ENCODE results near the gene PFKFB2. TPM values are rescaled to one million over a fixed set of nuclear protein-coding genes. Genes with fewer than 3 reads are reported as not detected.

PFKFB2 gene
- total RNA-seq, 1 donor from 2014 or later: 10.1 TPM

DNA sequence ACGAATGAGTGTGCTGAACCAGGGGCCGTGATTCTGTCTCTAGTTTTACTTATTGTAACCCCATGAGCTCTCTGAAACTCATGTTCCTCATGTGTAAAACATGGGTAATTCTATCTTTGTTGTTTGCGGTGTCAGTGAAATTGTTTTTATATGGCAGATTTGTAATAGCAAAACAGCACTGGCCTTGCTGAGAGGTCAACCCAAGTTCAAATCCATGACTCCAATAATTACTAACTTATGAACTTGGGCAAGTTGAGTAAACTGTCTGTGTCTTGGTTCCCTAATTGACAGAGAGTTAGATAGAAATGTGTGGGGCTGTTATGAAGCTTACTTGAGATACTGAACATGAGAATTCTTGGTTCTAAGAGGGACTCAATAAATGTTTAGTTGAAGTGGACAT is 38.3 kb upstream of the PFKFB2 start:
- H3K4me3 Mint-ChIP-seq: no peak overlapping the region
- no peak for ATAC-seq (ENCODE audit: low read depth)
- CTCF ChIA-PET: no interaction called here

DNA sequence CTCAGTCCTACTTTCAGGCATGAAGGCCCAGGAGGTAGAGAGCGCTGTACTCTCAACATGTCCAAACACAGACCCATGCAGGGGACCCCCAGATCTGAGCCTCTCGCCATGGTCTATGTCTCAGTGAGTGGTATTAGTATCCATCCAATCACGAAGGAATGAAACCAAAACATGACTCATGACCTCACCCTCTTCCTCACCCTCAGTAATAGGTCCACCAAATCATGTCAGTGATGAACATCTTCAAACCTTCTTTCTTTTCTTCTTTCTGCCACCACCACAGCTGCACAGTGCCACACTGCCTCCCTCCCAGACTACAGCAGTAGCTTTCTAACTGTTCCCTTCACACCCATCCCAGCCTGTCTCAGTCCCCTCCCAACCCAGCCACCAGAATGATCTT is 37.3 kb upstream of the PFKFB2 start:
- no peak overlapping the region for H3K4me3 Mint-ChIP-seq
- no peak overlapping the region for H3K27ac Mint-ChIP-seq
- CTCF ChIA-PET: no interaction called here
- H3K4me1 Mint-ChIP-seq: no peaks in the 10 kb centered on the region
- TF ChIP-seq, protein P1, sequence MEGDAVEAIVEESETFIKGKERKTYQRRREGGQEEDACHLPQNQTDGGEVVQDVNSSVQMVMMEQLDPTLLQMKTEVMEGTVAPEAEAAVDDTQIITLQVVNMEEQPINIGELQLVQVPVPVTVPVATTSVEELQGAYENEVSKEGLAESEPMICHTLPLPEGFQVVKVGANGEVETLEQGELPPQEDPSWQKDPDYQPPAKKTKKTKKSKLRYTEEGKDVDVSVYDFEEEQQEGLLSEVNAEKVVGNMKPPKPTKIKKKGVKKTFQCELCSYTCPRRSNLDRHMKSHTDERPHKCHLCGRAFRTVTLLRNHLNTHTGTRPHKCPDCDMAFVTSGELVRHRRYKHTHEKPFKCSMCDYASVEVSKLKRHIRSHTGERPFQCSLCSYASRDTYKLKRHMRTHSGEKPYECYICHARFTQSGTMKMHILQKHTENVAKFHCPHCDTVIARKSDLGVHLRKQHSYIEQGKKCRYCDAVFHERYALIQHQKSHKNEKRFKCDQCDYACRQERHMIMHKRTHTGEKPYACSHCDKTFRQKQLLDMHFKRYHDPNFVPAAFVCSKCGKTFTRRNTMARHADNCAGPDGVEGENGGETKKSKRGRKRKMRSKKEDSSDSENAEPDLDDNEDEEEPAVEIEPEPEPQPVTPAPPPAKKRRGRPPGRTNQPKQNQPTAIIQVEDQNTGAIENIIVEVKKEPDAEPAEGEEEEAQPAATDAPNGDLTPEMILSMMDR (IDR thresholded peaks at IDR 0.05): no peak
- H3K9me3 Mint-ChIP-seq: no peaks in the 10 kb centered on the region
- peaks cover 18% of the 10 kb centered on the region for H3K27me3 Mint-ChIP-seq
- intact Hi-C loops (cut with micrococcal nuclease): no loop called here
- H3K36me3 Mint-ChIP-seq (ENCODE audit: low read depth): no peaks in the 10 kb centered on the region
- POLR2A ChIA-PET: no interaction called here
- DNase-seq (no peak), ATAC-seq (ENCODE audit: low read depth) (no peak)

More for the DNA sequence above, 38.3 kb upstream of the PFKFB2 start:
- DNase-seq: no peak
- no peaks in the 10 kb centered on the region for H3K36me3 Mint-ChIP-seq (ENCODE audit: low read depth)
- no peak overlapping the region for H3K27ac Mint-ChIP-seq
- no peaks in the 10 kb centered on the region for H3K9me3 Mint-ChIP-seq
- peaks cover 21% of the 10 kb centered on the region for H3K27me3 Mint-ChIP-seq
- intact Hi-C loops (cut with micrococcal nuclease): no loop called here
- POLR2A ChIA-PET: no interaction called here
- TF ChIP-seq, protein P1 (IDR thresholded peaks at IDR 0.05): no peak
- H3K4me1 Mint-ChIP-seq: no peaks in the 10 kb centered on the region

DNA sequence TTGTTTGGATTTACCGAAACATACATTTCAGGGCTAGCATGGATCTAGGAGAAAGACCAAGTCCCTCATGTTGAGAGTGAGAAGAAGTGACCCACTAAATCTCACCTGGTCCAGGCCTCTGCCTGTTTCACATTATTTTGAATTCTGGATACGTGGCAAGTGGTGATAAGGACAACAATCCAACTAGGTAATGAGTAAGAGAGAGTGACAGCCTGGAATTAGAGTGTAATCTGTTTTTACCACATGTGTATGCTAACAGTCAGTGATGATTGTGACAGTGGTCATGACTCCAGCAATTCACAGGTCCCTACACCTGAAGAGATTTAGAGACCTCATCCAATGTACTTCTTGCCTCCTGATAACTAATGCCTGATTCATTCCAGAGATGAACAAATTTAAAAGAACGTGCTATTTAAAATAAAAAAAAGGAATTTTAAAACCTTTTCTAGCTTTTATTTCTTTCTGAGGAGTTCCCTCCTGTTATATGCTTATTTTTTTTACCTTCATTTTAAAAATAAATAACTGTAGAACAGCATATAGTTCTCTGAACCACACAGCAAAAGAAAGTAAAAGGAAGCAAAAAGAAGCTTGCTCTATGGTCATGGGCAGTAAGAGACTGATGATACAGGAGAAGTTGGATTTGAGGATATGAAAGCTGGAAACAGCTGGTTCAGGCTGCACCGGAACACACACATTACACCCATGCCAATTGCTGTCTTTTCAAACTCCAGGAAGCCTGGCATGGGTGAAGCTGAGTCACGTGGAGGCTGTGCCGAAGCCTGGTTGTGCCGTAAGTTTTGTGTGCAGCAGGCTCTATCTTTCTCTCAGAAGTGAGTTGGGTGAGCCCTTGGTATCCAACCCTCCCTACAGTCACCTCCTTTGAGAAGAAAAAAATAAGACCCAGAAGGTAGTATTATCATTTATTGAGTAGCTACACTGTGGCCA is 35.2 kb upstream of the PFKFB2 start:
- Mint-ChIP-seq H3K27ac (no peak overlapping the region), H3K4me3 (no peak overlapping the region), H3K4me1 (no peaks in the 10 kb centered on the region), H3K36me3 (ENCODE audit: low read depth) (no peaks in the 10 kb centered on the region), H3K9me3 (no peaks in the 10 kb centered on the region), H3K27me3 (peaks cover 14% of the 10 kb centered on the region)
- ATAC-seq (ENCODE audit: low read depth) (no peak), DNase-seq (no peak)
- TF ChIP-seq, protein P1 (IDR thresholded peaks at IDR 0.05): no peak
- ChIA-PET CTCF (interaction anchor here (1.2 to 1.5 kb wide), 2 partner anchors 12 to 14 kb away, joined by 3 to 6 read pairs; no protein-coding TSS in a partner anchor), POLR2A (interaction anchor here (0.6 kb wide), 1 partner anchor 496 kb away, joined by 4 read pairs; no protein-coding TSS in a partner anchor)
- intact Hi-C loops (cut with micrococcal nuclease): no loop called here

DNA sequence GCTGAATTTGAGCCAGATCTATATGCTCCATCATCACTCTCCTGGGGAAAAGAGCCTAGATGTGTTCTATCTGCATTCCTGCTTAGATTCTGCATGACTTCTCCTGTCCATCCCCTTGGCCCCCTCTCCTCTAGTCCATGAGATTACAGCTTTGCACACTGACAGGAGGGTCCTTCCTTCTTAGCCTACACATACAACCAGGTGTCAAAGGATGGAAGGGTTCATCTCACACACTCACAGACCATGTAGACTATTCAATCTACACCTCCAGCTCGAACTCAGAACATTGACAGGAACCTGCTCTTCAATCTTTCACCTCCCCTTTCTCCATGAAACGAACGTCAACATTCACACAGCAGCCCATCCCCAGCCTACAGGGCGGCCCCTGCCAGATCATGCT is 34.4 kb upstream of the PFKFB2 start:
- ChIA-PET CTCF (interaction anchor here (1.2 to 1.5 kb wide), 2 partner anchors 12 to 15 kb away, joined by 3 to 6 read pairs; no protein-coding TSS in a partner anchor), POLR2A (interaction anchor here (0.6 kb wide), 1 partner anchor 495 kb away, joined by 4 read pairs; no protein-coding TSS in a partner anchor)
- H3K27me3 Mint-ChIP-seq: peaks cover 12% of the 10 kb centered on the region
- no peak overlapping the region for H3K4me3 Mint-ChIP-seq
- no peak overlapping the region for H3K27ac Mint-ChIP-seq
- no peak for DNase-seq
- no peaks in the 10 kb centered on the region for H3K36me3 Mint-ChIP-seq (ENCODE audit: low read depth)
- TF ChIP-seq, protein P1 (IDR thresholded peaks at IDR 0.05): no peak
- H3K4me1 Mint-ChIP-seq: no peaks in the 10 kb centered on the region
- no peaks in the 10 kb centered on the region for H3K9me3 Mint-ChIP-seq
- ATAC-seq (ENCODE audit: low read depth): no peak
- intact Hi-C loops (cut with micrococcal nuclease): no loop called here

DNA sequence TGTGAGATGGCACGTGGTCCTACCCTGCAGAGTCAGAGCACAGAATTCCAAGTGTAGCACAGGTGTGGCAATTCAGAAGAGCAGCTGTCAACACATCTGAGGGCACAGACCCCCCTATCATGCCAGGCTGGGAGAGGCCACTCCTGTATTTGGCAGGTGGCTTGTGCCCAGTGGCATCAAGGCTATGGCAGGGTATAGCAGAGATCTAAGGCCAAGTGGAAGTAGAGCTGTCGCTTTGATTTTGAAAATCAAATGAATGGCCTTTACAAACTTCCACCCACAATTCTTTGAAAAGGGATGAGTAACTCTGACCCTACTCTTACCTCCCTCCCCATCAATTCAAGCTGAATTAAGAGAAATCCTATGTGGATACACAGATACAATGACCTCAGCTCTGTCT is 33.9 kb upstream of the PFKFB2 start:
- CTCF ChIA-PET: interaction anchor here (1.4 kb wide), 1 partner anchor 293 kb away, joined by 5 read pairs; no protein-coding TSS in a partner anchor
- Mint-ChIP-seq H3K27me3 (peaks cover 16% of the 10 kb centered on the region), H3K36me3 (ENCODE audit: low read depth) (no peaks in the 10 kb centered on the region), H3K9me3 (no peaks in the 10 kb centered on the region), H3K27ac (no peak overlapping the region), H3K4me1 (no peaks in the 10 kb centered on the region), H3K4me3 (no peak overlapping the region)
- intact Hi-C loops (cut with micrococcal nuclease): no loop called here
- no peak for ATAC-seq (ENCODE audit: low read depth)
- POLR2A ChIA-PET: no interaction called here
- TF ChIP-seq, protein P1 (IDR thresholded peaks at IDR 0.05): no peak
- DNase-seq: no peak

Data from activated B cell treated with CpG ODN at 0.5 μM for 24 hours (primary cell).